GM18868 (cell line): ENCODE results near the gene RXRA.

ENCODE experiments used
- ATAC-seq: cut with Tn5 transposase; IDR thresholded peaks from one replicate; pipeline ENCODE4 v1.9.1; 2021; ENCODE audit warnings: mild to moderate bottlenecking, moderate library complexity; ENCODE audit not compliant: unreplicated experiment

The RXRA gene

DNA sequence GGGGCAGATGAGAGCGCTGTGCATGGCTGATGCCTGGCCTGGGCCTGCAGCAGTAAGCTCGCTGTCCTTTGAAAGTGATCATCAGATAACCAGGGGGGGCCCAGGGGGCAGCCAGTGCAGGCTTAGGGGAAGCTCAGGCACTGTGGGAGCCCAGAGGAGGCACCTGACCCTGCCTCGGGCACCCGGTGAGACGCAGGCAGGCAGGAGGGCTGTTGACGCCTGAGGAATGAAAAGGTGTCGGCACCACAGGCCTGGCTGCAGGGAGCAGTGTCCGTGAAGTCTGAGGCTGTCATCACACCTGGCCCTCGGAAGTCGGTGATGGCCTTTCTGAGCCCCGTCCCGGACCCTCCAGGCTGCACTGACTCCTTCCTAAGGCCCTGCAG is 84.6 kb downstream of the RXRA start:
- ATAC-seq: no peak

DNA sequence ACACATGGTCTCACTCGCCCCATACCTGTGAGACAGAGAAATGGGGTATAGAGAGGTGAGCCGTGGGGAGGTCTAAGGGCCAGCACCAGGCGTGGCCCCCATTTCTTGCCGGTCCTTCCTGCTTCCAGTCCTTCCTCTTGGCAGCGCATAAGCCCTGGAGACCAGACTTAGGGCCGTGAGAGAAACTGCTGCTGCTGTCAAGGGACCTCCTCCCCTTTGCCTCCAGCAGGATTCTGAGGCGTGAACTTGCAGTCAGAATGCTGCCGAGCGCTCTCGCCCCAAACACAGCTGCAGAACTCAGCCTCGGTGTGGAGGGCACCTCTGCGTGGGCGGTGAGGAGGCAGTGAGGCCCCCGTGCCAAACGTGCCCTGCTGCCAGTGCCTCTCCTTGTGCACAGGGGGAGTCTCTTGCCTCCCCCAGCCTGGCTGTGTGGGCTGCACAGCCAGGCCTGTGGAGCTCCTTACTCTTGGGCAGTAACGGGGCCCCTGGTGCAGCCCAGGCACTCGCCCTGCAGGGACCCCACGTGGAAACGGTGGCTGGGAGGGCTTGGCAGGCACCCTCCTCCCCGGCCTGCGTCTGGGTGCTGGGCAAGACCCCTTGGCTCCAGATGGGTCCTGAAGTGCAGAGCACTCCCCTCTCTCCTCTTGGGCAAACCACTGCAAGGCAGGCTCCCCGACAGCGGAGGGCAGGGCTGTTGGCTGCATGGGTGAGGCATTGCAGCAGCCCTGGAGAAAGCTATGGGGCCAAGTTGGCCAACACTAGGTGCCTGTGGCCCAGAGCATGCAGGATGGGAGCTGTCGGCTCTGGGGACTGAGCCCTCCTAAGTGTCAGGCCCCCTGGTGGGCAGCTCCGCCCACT is 85.4 kb downstream of the RXRA start:
- ATAC-seq: no peak

DNA sequence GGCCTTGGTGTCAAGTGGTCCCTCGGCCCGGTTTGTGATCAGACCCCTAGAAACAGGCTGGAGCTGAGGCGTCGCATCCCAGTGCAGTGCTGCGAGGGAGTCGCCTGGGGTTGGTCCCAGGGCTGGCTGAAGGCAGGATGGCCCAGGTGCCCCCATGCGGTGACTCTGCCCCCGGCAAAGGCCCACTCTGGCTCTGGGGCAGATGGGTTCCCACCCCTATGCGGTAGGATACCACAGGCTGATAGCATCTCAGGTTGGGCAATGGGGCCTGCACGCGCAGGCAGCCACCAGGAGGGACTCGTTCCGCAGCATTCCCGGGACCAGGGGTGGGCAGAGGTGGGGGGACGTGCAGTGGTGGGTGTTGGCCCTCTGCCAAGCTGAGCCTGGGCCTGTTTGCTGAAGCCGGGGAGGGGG is 86.0 kb downstream of the RXRA start:
- ATAC-seq: no peak

DNA sequence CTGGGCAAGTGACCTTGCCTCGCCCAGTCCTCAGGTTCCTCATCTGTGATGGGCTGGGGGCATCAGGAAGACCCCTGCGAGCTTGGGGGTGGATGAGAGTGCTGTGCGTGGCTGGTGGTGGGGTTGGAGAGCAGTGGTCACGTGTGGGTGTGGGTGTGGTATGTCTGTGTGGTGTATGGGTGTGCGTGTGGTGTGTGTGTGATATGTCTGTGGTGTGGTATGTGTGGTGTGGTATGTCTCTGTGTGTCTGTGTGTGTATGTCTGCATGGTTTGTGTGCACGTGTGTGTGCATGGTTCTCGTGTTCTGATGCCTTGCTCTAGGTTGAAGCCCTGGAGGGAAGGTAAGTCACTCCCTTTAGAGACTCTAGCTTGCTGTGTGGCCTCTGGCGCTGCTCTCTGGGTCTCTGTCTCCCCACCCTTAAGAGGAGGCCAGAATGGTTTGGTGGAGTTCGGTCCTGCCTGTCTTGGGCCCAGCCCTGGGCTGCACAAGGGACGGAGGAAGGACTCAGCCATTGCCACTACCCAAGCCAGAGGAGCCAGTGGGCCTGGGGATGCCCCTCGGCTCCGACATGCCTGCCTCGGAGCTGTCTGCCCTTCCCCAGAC is 87.0 kb downstream of the RXRA start:
- no peak for ATAC-seq

DNA sequence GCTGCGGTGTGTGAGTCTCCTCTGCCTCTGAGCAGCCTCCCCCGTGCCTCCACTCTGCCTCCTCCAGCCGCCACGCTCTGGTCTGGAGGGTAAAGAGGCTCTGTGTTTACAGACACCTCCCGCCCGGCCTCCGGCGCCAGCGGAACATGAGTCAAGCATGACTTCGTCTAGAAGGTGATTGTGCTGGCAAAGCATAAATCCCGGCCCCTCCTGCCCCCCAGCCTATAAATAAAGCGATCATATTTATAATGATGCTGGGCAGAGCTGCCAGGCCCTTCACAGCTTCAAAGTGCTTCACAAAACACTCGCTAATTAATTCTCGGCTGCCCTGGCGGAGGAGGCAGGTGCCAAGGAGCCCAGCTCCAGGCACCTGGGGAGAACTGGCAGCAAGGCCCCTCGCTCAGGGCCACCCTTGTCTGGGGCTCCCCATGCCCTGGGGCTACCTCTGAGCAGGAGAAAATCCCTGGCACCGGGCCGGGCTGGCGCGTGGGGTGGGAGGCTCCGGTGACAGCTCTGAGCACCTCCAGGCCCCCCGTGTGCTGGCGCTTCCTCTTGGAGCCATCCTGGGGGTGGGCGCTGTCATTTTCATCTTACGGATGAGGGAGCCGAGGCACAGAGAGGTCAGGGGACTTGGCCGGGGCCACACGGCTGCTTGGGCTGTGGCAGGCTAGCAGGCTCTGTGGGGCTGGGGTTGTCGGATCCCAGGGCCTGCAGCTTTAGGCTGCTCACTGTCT is 87.8 kb downstream of the RXRA start:
- ATAC-seq: no peak

DNA sequence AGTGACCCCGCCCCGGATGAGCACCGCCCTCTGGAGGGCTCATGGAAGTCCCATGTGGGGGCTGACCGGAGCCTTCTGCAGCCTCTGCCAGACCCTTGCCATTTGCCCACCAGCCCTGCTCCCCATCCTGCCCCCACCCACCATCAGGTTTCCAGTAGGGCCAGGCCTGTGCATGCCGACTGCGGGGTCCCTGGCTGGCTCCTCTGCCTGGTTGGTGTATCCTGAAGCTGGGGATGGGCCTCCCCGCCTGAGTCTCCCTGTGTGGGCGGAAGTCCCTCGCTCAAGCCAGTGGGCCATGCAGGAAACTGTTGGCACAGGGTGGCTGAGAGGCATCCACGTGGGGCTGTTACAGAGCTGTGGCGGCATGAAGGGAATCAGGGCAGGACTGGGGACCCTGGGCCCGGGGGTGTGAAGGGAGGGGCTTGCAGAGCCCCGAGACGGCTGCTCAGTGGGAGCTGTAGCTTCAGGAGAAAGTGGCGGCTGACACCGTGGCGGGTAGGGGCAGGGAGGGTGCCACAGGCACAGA is 88.7 kb downstream of the RXRA start:
- no peak for ATAC-seq

DNA sequence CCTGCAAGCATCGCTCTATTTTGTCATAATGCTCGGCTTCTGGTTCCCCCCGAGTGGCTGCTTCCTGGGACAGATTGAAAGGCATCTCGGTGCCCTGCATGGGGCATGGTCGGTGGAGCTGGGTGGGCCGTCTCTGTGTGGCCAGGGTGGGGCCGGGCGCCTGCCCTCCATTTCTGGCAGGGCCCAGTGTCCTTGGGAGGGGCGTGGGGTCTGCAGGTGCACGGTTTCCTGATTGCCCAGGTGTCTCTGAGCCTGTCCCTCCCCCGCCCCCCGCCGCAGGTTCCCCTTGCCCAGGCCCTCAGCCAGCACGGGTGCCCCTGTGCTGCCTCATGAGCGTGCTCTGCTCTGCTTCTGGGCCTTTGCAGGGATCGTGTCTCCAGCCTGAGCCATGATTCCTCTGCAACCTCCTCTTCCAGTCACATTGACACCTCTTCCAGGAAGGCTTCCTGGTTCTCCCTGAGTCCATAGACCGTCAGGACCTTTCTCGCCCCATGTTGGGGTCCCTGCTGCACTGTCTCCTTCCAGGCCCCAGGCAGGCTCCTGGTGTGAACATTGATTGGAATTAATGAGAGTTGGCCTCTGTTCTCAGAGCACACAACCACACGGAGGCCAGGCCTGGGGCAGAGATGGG is 90.2 kb downstream of the RXRA start:
- no peak for ATAC-seq

DNA sequence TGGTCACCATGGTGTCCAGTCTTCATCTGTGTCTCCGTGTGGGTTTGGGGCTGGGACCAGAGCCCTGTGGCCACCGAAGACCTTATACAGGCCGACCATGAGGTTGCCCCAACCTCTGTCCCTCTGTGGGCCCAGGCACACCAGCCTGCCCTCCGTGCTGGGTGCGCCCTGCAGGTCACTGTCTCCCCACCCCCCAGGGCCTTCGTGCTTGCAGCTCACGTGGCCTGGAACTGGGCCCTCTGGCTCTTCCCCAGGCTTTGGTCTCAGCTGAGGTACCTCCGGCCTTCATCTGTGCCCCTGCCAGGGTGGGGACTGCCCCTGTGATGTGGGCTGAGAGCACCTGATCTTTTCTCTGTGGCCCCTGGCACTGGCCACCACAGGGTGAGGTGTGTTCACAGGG is 92.1 kb downstream of the RXRA start:
- ATAC-seq: no peak

DNA sequence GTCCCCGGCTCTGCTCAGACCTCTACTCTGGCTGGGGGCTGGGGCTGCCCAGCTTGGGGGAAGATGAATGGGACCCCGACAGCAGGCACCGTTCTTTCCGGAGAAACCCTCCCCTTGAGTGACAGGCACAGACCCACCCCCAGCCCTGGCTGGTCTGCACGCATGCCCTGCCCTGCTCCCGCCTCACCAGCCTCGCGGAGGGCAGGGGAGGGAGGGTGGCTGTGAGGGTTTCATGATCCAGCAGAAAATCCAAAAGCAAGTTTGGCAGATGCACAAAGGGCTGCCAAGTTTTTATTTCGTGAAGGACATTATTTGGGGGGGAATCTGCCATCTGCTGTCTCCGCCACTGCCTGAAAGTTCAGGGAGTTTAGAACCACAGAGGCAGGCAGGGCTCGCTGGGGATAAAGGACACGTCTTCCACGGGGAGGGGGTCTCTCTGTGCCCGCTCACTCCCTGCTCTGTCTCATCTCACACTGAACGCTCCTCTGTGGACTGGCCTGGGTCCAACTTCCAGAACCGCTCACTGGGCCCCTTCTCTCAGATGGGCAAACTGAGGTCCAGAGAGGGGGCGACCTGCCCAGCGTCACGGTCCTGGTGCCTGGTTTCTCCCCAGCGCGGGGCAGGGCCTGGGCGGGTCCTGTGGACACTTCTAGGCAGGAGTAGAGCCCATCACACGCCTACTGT is 92.9 kb downstream of the RXRA start:
- ATAC-seq: no peak

DNA sequence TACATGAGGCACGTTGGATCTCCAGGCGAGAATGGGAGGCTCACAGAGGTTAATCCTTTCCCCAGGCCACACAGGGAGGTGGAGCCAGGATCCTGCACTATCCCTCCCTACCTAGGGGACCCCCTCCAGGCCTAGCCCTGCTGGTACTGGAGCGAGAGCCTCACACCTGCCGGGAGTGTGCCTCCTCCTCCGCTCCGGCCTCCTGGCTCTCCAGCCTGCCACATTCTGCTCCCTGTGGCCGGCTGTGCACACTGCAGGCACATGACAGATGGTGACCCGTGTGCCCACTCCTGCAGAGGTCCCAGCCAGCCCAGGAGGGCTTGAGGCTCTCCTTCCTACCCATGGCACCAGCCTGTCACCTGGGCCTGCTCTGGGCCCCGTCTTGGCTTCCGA is 93.4 kb downstream of the RXRA start:
- no peak for ATAC-seq

DNA sequence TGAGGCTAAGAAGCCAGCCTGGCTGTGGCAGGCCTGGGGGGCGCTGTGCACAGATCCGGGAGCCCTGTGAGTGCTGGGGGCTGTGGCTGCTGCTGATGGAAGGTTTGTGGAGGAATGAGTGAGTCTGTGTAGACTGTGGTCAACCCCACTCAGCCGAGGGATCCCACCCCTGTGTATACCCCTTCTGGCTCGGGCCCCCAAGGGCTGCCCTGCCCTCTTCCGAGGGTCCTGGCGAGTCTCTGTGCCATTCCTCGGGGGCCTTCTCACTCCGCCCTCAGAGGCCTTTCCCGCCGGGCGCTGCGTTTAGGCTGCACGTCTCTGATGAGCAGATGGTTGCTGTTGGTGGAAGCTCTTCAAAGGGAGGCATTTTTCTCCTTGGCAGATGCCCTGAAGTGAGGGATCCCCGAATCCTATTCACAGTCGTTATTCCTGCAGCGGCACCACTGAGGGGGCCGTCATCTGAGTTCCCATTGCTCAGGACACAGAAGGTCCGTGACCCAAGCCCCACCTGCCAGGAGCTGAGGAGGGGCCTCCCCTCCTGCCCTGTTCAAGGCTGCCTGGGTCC is 94.1 kb downstream of the RXRA start:
- no peak for ATAC-seq

DNA sequence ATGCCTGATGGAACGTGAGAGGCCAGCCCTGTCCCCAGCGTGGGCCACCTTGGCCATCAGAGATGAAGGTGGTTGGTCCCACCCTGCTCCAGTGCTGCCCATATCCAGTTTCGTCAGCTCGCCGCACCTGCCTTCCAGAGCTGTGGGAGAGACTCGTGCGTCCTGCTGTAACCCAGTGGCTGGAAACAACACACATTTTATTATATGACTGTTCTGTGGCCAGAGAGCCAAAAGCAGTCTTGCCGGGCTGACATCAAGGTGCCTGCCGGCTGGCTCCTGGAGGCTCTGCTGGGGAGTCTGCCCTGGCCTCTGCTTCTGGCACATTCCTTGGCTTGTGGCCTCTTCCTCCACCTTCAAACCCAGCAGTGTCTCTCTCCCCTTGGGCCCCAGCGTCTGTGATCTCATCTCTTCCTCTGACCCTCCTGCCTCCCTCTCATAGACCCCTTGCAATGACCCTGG is 94.7 kb downstream of the RXRA start:
- ATAC-seq: no peak

DNA sequence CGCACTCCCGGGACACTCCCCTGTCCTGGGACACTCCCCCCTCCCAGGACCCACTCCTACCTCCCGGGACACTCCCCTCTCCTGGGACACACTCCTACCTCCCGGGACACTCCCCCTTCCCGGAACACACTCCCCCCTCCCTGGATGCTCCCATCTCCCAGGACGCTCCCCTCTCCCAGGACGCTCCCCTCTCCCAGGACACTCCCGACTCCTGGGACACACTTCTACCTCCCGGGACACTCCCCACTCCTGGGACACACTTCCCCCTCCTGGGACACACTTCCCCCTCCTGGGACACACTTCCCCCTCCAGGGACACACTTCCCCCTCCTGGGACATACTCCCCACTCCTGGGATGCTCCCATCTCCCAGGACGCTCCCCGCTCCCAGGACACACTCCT is 95.6 kb downstream of the RXRA start:
- no peak for ATAC-seq

DNA sequence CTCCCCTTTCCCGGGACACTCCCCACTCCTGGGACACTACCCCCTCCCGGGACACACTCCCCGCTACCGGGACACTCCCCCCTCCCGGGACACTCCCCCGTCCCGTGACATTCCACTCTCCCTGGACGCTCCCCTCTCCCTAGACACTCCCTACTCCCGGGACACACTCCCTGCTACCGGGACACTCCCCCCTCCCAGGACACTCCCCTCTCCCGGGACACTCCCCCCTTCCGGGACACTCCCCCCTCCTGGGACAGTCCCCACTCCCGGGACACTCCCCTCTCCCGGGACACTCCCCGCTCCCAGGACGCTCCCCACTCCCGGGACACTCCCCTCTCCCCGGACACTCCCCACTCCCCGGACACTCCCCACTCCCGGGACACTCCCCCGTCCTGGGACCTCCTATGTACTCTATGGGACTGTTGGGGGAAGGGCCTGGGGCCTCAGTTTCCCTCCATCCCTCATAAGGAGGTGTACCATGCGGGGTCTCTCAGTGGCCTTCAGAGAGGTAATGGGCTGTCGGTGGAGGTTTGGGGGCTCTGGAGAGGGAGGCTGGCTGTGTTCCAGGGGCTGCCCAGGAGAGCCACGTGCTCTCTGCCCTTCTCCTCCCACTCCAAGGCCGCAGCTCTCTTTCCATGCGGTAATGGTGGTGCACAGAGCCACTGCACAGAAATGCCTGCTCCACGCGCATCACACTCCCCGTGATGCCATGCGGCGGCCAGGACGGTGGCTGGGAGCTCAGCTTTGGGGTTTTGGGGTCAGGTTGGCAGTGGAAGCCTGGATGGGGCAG is 96.2 kb downstream of the RXRA start:
- no peak for ATAC-seq

DNA sequence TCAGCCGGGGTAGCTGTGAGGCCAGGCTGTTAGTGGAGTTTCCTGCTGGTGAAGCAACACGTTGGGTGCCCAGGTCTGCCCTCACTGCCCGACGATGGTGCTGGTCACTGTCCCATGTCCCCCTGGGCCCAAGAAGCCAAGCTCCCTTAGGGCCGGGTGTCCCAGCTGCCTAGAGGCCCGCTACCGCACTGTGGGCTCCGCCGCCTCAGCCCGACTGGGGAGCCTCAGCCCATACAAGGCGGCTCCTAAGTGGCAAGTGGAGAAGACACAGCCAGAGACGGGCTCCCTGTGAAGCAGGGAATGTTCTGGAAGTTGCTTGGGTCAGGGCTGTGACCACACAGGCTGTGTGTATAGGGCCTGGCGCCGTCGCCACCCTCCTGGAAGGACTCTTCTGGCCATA is 96.9 kb downstream of the RXRA start:
- no peak for ATAC-seq

DNA sequence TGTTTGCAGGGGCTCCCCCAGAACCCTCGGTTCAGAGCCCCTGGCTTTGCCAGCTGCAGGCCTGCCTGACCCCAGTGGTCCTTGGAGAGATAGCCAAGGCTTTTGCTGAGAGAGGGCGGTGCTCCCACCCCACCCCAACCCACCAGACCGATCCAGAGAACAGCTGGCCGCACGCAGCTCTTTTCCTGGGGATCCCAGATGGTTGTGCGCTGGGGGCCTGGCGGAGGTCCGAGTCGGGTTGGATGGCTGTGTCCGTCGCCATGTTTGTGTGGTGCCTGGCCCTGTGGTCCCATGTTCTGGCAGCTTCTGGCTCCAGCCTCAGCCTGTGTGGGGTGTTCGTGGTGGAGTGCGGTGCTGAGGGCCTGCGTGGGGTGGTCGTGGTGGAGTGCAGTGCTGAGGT is 97.5 kb downstream of the RXRA start:
- no peak for ATAC-seq

DNA sequence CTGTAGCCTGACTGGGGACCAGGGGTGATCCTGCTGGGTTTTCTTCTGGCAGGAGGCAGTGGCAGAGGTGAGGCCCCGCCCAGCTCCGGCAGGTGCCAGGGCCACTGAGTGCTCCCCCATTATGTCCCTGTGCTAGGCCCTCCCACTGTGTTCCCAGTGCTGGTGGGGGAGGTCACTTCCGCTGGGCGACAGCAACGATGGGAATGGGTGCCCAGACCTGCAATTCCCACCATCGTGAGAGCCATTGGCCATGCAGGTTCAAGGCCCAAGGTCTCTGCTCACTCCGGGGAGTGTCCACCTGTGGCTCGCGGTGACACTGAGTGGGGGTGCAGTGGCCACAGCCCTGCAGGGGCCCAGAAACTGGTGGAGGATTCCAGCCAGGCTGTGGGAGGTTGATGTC is 98.6 kb downstream of the RXRA start:
- ATAC-seq: no peak

DNA sequence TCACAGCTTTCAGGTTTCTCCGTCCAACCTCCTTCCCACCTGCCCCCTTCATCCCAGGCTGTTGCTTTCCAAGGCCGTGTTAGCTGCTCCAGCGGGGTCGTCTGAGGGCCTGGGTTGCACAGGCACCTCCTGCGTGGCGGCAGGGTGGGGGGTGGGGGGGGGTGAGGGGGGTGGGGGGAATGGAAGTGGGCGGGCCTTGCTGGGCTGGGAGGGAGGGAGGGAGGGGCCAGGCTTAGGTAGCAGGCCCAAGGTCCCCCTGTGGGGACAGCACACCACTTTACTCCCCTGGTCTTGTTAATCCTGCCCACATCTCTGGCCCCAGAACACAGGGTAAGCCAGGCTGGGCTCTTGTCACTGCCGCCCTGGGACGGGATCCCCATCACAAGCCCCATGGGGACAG is 99.1 kb downstream of the RXRA start:
- ATAC-seq: no peak

DNA sequence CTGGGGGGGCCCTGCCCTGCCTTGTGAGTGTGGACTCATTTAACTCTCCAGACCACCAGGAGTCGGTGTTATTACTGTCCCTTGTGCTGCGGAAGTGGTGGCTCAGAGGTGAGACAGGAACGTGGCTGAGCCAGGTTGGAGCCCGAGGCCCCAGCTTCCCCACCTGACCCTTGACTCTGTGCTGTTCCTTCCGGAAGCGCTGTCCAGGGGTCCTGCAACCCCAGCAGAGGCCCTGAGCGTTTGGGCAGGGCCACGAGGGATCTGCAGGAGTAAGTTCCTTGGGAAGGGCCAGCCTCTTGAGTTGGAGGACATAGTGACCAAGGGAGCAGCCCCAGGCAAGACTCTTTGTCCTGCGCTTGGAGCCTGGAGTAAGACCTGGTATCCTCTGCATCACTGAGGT is 99.6 kb downstream of the RXRA start:
- no peak for ATAC-seq

DNA sequence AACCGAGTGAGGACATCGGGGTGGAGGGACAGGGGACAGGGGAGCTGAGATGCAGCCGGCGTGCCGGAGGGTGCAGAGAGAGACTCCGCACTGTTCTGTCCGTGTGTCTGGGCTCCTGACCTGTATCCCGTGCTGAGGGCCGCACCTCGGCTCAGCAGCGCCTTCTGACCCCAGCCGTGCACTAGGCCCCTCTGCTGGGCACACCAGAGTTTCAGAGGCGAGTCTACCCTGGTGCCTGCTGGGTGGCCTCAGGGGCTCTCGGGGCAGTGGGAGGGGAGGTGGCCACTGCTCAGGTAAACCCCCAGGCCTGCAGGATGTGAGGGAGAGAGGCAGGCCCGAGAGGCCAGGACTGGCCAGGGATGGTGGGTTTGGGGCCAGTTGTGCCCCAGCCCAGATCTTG is 100.2 kb downstream of the RXRA start:
- no peak for ATAC-seq
